Measurements from ENCODE around the gene MYO7A. TPM values are rescaled to one million over a fixed set of nuclear protein-coding genes. Genes with fewer than 3 reads are reported as not detected.

MYO7A gene
- total RNA-seq, 1 experiment from 2014 or later = 0.26 TPM

- no peak overlapping the region for H3K27ac Mint-ChIP-seq (ENCODE audit: low read depth, unreplicated experiment)
- DNase-seq (ENCODE audit: unreplicated experiment) = no peak
- H3K4me1 Mint-ChIP-seq (ENCODE audit: insufficient read depth, unreplicated experiment) = no peaks in the 10 kb centered on the region
- CTCF ChIA-PET = interaction anchor here (0.6 to 2.0 kb wide), 5 partner anchors 66 to 511 kb away, joined by 3 to 7 read pairs (median 3); no protein-coding TSS in a partner anchor
- no peak overlapping the region for H3K4me3 Mint-ChIP-seq (ENCODE audit: unreplicated experiment)
- no peaks in the 10 kb centered on the region for H3K9me3 Mint-ChIP-seq (ENCODE audit: unreplicated experiment)
- no TSS peak for BruUV-seq (replicated peaks)
- no peaks in the 10 kb centered on the region for H3K36me3 Mint-ChIP-seq (ENCODE audit: insufficient read depth, unreplicated experiment)
- POLR2A ChIA-PET = interaction anchor here (0.6 kb wide), 1 partner anchor 27 kb away, joined by 3 read pairs; no protein-coding TSS in a partner anchor
- intact Hi-C loops (cut with micrococcal nuclease) = no loop called here
- H3K27me3 Mint-ChIP-seq (ENCODE audit: insufficient read depth, unreplicated experiment) = peaks cover 2% of the 10 kb centered on the region
- TF ChIP-seq, protein P1, sequence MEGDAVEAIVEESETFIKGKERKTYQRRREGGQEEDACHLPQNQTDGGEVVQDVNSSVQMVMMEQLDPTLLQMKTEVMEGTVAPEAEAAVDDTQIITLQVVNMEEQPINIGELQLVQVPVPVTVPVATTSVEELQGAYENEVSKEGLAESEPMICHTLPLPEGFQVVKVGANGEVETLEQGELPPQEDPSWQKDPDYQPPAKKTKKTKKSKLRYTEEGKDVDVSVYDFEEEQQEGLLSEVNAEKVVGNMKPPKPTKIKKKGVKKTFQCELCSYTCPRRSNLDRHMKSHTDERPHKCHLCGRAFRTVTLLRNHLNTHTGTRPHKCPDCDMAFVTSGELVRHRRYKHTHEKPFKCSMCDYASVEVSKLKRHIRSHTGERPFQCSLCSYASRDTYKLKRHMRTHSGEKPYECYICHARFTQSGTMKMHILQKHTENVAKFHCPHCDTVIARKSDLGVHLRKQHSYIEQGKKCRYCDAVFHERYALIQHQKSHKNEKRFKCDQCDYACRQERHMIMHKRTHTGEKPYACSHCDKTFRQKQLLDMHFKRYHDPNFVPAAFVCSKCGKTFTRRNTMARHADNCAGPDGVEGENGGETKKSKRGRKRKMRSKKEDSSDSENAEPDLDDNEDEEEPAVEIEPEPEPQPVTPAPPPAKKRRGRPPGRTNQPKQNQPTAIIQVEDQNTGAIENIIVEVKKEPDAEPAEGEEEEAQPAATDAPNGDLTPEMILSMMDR (IDR thresholded peaks at IDR 0.05; ENCODE audit: unreplicated experiment) = no peak
Measured at GRCh38 chr11:77122576-77123212, 5.4 kb upstream of the MYO7A start.

GRCh38 chr11:77123591-77123990 lies 4.5 kb upstream of the MYO7A start:
- Mint-ChIP-seq H3K27me3 (ENCODE audit: insufficient read depth, unreplicated experiment) (peaks cover 11% of the 10 kb centered on the region), H3K4me1 (ENCODE audit: insufficient read depth, unreplicated experiment) (no peaks in the 10 kb centered on the region), H3K36me3 (ENCODE audit: insufficient read depth, unreplicated experiment) (no peaks in the 10 kb centered on the region), H3K4me3 (ENCODE audit: unreplicated experiment) (no peak overlapping the region), H3K27ac (ENCODE audit: low read depth, unreplicated experiment) (no peak overlapping the region), H3K9me3 (ENCODE audit: unreplicated experiment) (no peaks in the 10 kb centered on the region)
- intact Hi-C loops (cut with micrococcal nuclease) = no loop called here
- POLR2A ChIA-PET = no interaction called here
- CTCF ChIA-PET = interaction anchor here (2.0 kb wide), 1 partner anchor 425 kb away, joined by 7 read pairs; no protein-coding TSS in a partner anchor
- no TSS peak for BruUV-seq (replicated peaks)
- no peak for DNase-seq (ENCODE audit: unreplicated experiment)
- TF ChIP-seq, protein P1 (IDR thresholded peaks at IDR 0.05; ENCODE audit: unreplicated experiment) = no peak

GRCh38 chr11:77124041-77124440 lies 4.0 kb upstream of the MYO7A start:
- BruUV-seq (replicated peaks) = no TSS peak
- Mint-ChIP-seq H3K9me3 (ENCODE audit: unreplicated experiment) (no peaks in the 10 kb centered on the region), H3K4me3 (ENCODE audit: unreplicated experiment) (no peak overlapping the region), H3K36me3 (ENCODE audit: insufficient read depth, unreplicated experiment) (no peaks in the 10 kb centered on the region), H3K27ac (ENCODE audit: low read depth, unreplicated experiment) (no peak overlapping the region), H3K27me3 (ENCODE audit: insufficient read depth, unreplicated experiment) (peaks cover 11% of the 10 kb centered on the region), H3K4me1 (ENCODE audit: insufficient read depth, unreplicated experiment) (no peaks in the 10 kb centered on the region)
- POLR2A ChIA-PET = interaction anchor here (0.5 kb wide), 1 partner anchor 23 kb away, joined by 3 read pairs; no protein-coding TSS in a partner anchor
- TF ChIP-seq, protein P1 (IDR thresholded peaks at IDR 0.05; ENCODE audit: unreplicated experiment) = no peak
- intact Hi-C loops (cut with micrococcal nuclease) = no loop called here
- CTCF ChIA-PET = no interaction called here
- DNase-seq (ENCODE audit: unreplicated experiment) = no peak

DNA sequence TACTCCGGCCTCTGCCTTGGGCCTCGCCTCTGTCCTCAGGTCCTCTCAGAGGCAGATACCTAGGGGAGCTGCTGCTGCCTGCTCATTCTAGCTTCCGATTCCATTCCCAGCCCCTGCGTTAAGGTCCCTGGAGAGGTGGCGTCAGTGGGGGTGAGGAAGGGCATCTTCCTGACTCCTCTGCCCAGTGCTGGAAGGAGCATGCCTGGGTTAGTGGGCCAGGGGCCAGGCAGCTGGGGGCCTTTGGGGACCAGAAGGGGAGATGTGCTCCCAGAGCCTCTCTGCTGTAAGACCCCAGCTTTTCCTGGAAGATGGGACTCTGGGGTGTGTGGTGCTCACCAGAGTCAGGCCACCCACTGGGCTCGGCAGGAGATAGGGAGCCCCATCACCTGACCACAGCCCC lies 3.6 kb upstream of the MYO7A start:
- H3K27me3 Mint-ChIP-seq (ENCODE audit: insufficient read depth, unreplicated experiment) = peaks cover 11% of the 10 kb centered on the region
- no peak overlapping the region for H3K4me3 Mint-ChIP-seq (ENCODE audit: unreplicated experiment)
- intact Hi-C loops (cut with micrococcal nuclease) = no loop called here
- BruUV-seq (replicated peaks) = no TSS peak
- H3K4me1 Mint-ChIP-seq (ENCODE audit: insufficient read depth, unreplicated experiment) = no peaks in the 10 kb centered on the region
- no peaks in the 10 kb centered on the region for H3K9me3 Mint-ChIP-seq (ENCODE audit: unreplicated experiment)
- H3K27ac Mint-ChIP-seq (ENCODE audit: low read depth, unreplicated experiment) = no peak overlapping the region
- CTCF ChIA-PET = no interaction called here
- no peaks in the 10 kb centered on the region for H3K36me3 Mint-ChIP-seq (ENCODE audit: insufficient read depth, unreplicated experiment)
- TF ChIP-seq, protein P1 (IDR thresholded peaks at IDR 0.05; ENCODE audit: unreplicated experiment) = no peak
- no peak for DNase-seq (ENCODE audit: unreplicated experiment)
- POLR2A ChIA-PET = interaction anchor here (0.5 kb wide), 1 partner anchor 23 kb away, joined by 3 read pairs; no protein-coding TSS in a partner anchor

Measured in MCF 10A (cell line).